NT2/D1 (cell line): Measurements from ENCODE around the gene TAF5L.

Experiments used
- SUZ12 ChIP-seq: IDR thresholded peaks from 2 replicates; pipeline ENCODE4 v1.6.1; 2011; ENCODE audit not compliant: insufficient read length, insufficient read depth; ENCODE audit errors: extremely low read depth
- YY1 ChIP-seq: IDR thresholded peaks from 2 replicates; pipeline ENCODE4 v1.6.1; 2011; ENCODE audit not compliant: insufficient read length, insufficient read depth
- ZNF274 ChIP-seq: IDR thresholded peaks from 2 replicates; pipeline ENCODE4 v1.6.1; 2011; ENCODE audit warnings: mild to moderate bottlenecking, low read depth, low read length

DNA sequence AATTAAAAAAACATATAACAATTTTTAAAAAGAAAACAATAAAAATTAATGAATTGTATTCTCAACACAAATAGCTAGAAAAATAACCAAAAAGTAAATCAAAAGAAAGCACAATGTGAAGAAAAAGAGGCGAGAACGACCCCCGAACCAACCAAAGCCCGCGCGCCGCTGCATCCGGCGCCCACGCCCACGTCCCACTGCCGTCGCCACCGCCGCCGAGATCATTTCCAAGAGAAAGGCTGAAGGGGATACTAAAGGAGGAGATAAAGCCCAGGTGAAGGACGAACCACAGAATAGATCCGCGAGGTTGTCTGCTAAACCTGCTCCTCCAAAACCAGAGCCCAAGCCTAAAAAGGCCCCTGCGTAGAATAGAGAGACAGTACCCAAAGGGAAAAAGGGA, 55.6 kb downstream of the TAF5L start:
- TF ChIP-seq ZNF274 = no peak
- TF ChIP-seq YY1 = no peak
- no peak for TF ChIP-seq SUZ12
